Kidney (tissue), 14 donors: ENCODE measurements around the gene ALDH18A1. TPM values are rescaled to one million over a fixed set of nuclear protein-coding genes. Genes with fewer than 3 reads are reported as not detected.

ENCODE experiments used
- DNase-seq, 5 donors: peaks; one replicate each; pipeline ENCODE4 v3.0.0-alpha.2; 2013 to 2020
- FAIRE-seq: peaks from 2 replicates; lab custom pipeline; 2012; peaks lifted over from hg19 to GRCh38; lab: Jason Lieb, UNC
- H3K27ac ChIP-seq, 2 donors: one replicate each; pipeline ENCODE4 v1.7.0; 2013; ENCODE audit warnings: low read depth in 2 of 2, low read length in 2 of 2, inconsistent platforms in 1 of 2
- H3K27me3 ChIP-seq: one replicate; pipeline ENCODE4 v1.7.1; 2013; ENCODE audit warnings: low read length, inconsistent platforms; ENCODE audit not compliant: control insufficient read depth, insufficient read depth
- H3K36me3 ChIP-seq, 3 donors: one replicate each; pipeline versions ENCODE4 v1.7.0 to v1.7.1; 2013; ENCODE audit warnings: low read length in 3 of 3, control low read depth in 1 of 3, inconsistent platforms in 1 of 3; ENCODE audit not compliant: insufficient read depth in 3 of 3, control insufficient read depth in 2 of 3
- H3K4me1 ChIP-seq, 3 donors: one replicate each; pipeline versions ENCODE4 v1.7.0 to v1.7.1; 2013; ENCODE audit warnings: low read length in 3 of 3, inconsistent platforms in 1 of 3, low read depth in 1 of 3; ENCODE audit not compliant: control insufficient read depth in 2 of 3, insufficient read depth in 2 of 3
- H3K4me3 ChIP-seq, 3 donors: one replicate each; pipeline versions ENCODE4 v1.7.0 to v1.8.1; 2013; ENCODE audit warnings: low read length in 3 of 3, control low read depth in 1 of 3, inconsistent platforms in 1 of 3
- H3K9ac ChIP-seq, 3 donors: one replicate each; pipeline versions ENCODE4 v1.7.0 to v1.7.1; 2013; ENCODE audit warnings: low read length in 3 of 3, control low read depth in 1 of 3, inconsistent platforms in 1 of 3
- H3K9me3 ChIP-seq, 3 donors: one replicate each; pipeline versions ENCODE4 v1.7.0 to v1.7.1; 2013; ENCODE audit warnings: low read length in 3 of 3, control low read depth in 1 of 3, inconsistent platforms in 1 of 3; ENCODE audit not compliant: control insufficient read depth in 2 of 3, insufficient read depth in 1 of 3
- CTCF ChIP-seq: IDR thresholded peaks from 3 replicates; pipeline ENCODE4 v1.5.1; 2012; ENCODE audit warnings: mild to moderate bottlenecking, moderate library complexity, borderline replicate concordance; ENCODE audit not compliant: insufficient read depth; ENCODE audit errors: extremely low read depth
- intact Hi-C: fragments of 100-400 bp; cut with DNase I; formaldehyde crosslinking; loops from one replicate; pipeline ENCODE4 v1.11.1; 2022
- polyA plus RNA-seq: library from polyadenylated mRNA; stranded (reverse); fragments of 350-450 nt; fragmentation: Illumina TruSeq; extraction: RNeasy Lipid Tissue Mini Kit (QIAGEN cat#74804); gene quantifications from one replicate; pipeline ENCODE4 v1.2.3, GENCODE V29; 2014; ENCODE audit warnings: low read depth, low replicate concordance; ENCODE audit not compliant: insufficient read depth
- total RNA-seq: library from RNA; stranded (reverse); fragmentation: NEBNext Ultra II Directional; extraction: Animal tissue kit (Norgen Biotek cat#: 25700); gene quantifications from one replicate; pipeline ENCODE4 v1.2.1, GENCODE V29; 2021
- donor health status: control.
- donor health status: control.
- donor health status: control.
- donor health status: control.
- donor health status: control.
- donor health status: DM: yes; HTN: yes; CAD: no.
- donor health status: Normal renal cell carcinoma (clear cell type).

The ALDH18A1 gene
- total and polyA plus RNA-seq, 2 donors from 2014 or later: 23.6 to 72.0 TPM

GRCh38 chr10:95567903-95568630 is 88.4 kb downstream of the ALDH18A1 start:
- TF ChIP-seq CTCF: no peak
- intact Hi-C loops: no loop called here
- Histone ChIP-seq H3K4me1 (no peaks in the 10 kb centered on the region), H3K9ac (no peak overlapping the region), H3K9me3 (no peaks in the 10 kb centered on the region), H3K36me3 (no peaks in the 10 kb centered on the region), H3K27me3 (no peaks in the 10 kb centered on the region), H3K4me3 (no peak overlapping the region), H3K27ac (no peak overlapping the region)
- DNase-seq: no peak
- FAIRE-seq: no peak

GRCh38 chr10:95566136-95566535 is 90.4 kb downstream of the ALDH18A1 start:
- H3K27ac ChIP-seq: no peak overlapping the region
- no peak overlapping the region for H3K4me3 ChIP-seq
- no peaks in the 10 kb centered on the region for H3K27me3 ChIP-seq
- no peaks in the 10 kb centered on the region for H3K9me3 ChIP-seq
- TF ChIP-seq CTCF: no peak
- H3K4me1 ChIP-seq: no peaks in the 10 kb centered on the region
- DNase-seq (no peak), FAIRE-seq (no peak)
- H3K9ac ChIP-seq: no peak overlapping the region
- H3K36me3 ChIP-seq: no peaks in the 10 kb centered on the region
- intact Hi-C loops: no loop called here

- Histone ChIP-seq H3K9me3 (no peaks in the 10 kb centered on the region), H3K27me3 (no peaks in the 10 kb centered on the region), H3K27ac (no peak overlapping the region), H3K36me3 (no peaks in the 10 kb centered on the region), H3K4me1 (peaks cover 0 to 3% (median 1%) of the 10 kb centered on the region in 3 donors), H3K9ac (no peak overlapping the region), H3K4me3 (no peak overlapping the region)
- DNase-seq: no peak
- intact Hi-C loops: no loop called here
- FAIRE-seq: no peak
- TF ChIP-seq CTCF: no peak
Observed at GRCh38 chr10:95565336-95565735, 91.2 kb downstream of the ALDH18A1 start.
